Stomach (tissue), 9 donors: ENCODE measurements around the gene GPATCH2. TPM values are rescaled to one million over a fixed set of nuclear protein-coding genes. Genes with fewer than 3 reads are reported as not detected.

Source experiments
- DNase-seq, 2 donors: peaks; one replicate each; pipeline versions ENCODE4 v3.0.0 to v3.0.0-alpha.2; 2013 to 2019
- H3K27ac ChIP-seq, 5 donors: fragments of 200-600 bp in 4 of 5; sonication (generic) in 4 of 5; one replicate each; pipeline ENCODE4 v1.5.1; 2013 to 2019; ENCODE audit warnings: mild to moderate bottlenecking in 1 of 5, moderate library complexity in 1 of 5
- H3K27me3 ChIP-seq, 3 donors: fragments of 200-600 bp; sonication (generic); one replicate each; pipeline ENCODE4 v1.5.1; 2017 to 2019; ENCODE audit warnings: mixed run types in 1 of 3
- H3K36me3 ChIP-seq, 4 donors: fragments of 200-600 bp; sonication (generic); 1 replicate in 3 of 4; 2 replicates in 1 of 4; pipeline ENCODE4 v1.5.1; 2016 to 2019
- H3K4me1 ChIP-seq, 4 donors: fragments of 200-600 bp; sonication (generic); one replicate each; pipeline ENCODE4 v1.5.1; 2016 to 2019
- H3K4me3 ChIP-seq, 4 donors: fragments of 200-600 bp; sonication (generic) in 3 of 4; one replicate each; pipeline ENCODE4 v1.5.1; 2016 to 2019; ENCODE audit warnings: mild to moderate bottlenecking in 1 of 4
- H3K9me3 ChIP-seq, 4 donors: fragments of 200-600 bp; sonication (generic); one replicate each; pipeline ENCODE4 v1.5.1; 2016 to 2019
- EP300 ChIP-seq: sonication (generic); formaldehyde crosslinking; IDR thresholded peaks from one replicate; pipeline ENCODE4 v1.6.1; 2017; ENCODE audit warnings: antibody characterized with exemption
- POLR2A ChIP-seq, 4 donors: fragments of 450-650 bp; IDR thresholded peaks; one replicate each; pipeline ENCODE4 v1.6.1; 2016; ENCODE audit warnings: antibody characterized with exemption in 4 of 4, control low read depth in 2 of 4, mild to moderate bottlenecking in 1 of 4, moderate library complexity in 1 of 4
- POLR2AphosphoS5 ChIP-seq, 3 donors: sonication (generic); formaldehyde crosslinking; IDR thresholded peaks; one replicate each; pipeline ENCODE4 v1.6.1; 2016; ENCODE audit warnings: antibody characterized with exemption in 3 of 3
- WGBS, 5 donors: extraction: QIAGEN DNeasy Blood & Tissue Kit in 3 of 5; methylation state at CpG; one replicate each; pipeline versions ENCODE4 v1.1.5 to v1.1.7; 2013 to 2018; 5-methylcytosine and 5-hydroxymethylcytosine counted together
- intact Hi-C: fragments of 100-400 bp; cut with DNase I; formaldehyde crosslinking; loops from one replicate; pipeline ENCODE4 v1.15.1; 2023; ENCODE audit warnings: low total_unique reads
- polyA plus RNA-seq, 3 donors: library from polyadenylated mRNA; stranded (reverse); fragments of 200-250 nt; gene quantifications; one replicate each; pipeline ENCODE4 v1.2.3, GENCODE V29; 2013
- total RNA-seq, 5 donors: library from RNA; depleted of rRNA; stranded (reverse); fragments of >200 nt; gene quantifications; one replicate each; pipeline versions ENCODE4 v1.1.0 to v1.2.3, GENCODE V29; 2014 to 2016
- TF ChIP-seq, protein P1 (sequence below), 7 experiments: fragments of 450-650 bp in 4 of 7; fragments of 200-600 bp in 3 of 7; sonication (generic) in 3 of 7; IDR thresholded peaks; one replicate each; pipeline ENCODE4 v1.5.1; 2016 to 2019; ENCODE audit warnings: antibody characterized with exemption in 7 of 7, control low read depth in 2 of 7, mild to moderate bottlenecking in 1 of 7
- donor health status: healthy with polysubstance abuse.
- donor health status: Bipolar disorder and iron deficiency.
- donor health status: healthy.

GPATCH2 gene
- total and polyA plus RNA-seq, 8 donors, result 2.4 to 42.8 (median 13.4) TPM

DNA sequence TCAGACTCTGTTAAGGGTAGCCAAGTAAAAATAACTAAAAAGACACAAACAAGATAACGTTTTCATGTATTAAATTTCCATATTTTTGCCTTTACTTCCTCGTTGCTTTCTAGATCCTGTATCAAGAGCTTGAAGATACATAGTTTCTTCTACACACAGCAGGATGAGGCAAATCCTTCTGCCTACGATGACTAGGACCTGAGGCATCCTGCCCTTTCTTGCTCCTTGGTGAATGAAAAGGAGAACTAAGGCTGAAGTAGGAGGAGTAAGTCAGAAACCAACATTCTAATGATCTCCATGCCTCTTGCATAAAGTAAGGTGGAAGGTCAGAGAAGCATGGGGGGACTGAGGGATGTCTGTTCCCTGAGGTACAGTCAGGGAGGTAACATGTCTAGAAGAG, 102.6 kb downstream of the GPATCH2 start:
- H3K27ac ChIP-seq, result no peak overlapping the region
- H3K4me3 ChIP-seq, result no peak overlapping the region
- H3K27me3 ChIP-seq, result no peaks in the 10 kb centered on the region
- peaks cover 0 to 3% (median 0%) of the 10 kb centered on the region in 4 donors for H3K36me3 ChIP-seq
- no peak for DNase-seq
- peaks cover 0 to 13% (median 8%) of the 10 kb centered on the region in 4 donors for H3K4me1 ChIP-seq
- TF ChIP-seq POLR2AphosphoS5 (IDR thresholded peaks at IDR 0.05) (no peak), EP300 (no peak), POLR2A (IDR thresholded peaks at IDR 0.05) (no peak)
- TF ChIP-seq, protein P1, sequence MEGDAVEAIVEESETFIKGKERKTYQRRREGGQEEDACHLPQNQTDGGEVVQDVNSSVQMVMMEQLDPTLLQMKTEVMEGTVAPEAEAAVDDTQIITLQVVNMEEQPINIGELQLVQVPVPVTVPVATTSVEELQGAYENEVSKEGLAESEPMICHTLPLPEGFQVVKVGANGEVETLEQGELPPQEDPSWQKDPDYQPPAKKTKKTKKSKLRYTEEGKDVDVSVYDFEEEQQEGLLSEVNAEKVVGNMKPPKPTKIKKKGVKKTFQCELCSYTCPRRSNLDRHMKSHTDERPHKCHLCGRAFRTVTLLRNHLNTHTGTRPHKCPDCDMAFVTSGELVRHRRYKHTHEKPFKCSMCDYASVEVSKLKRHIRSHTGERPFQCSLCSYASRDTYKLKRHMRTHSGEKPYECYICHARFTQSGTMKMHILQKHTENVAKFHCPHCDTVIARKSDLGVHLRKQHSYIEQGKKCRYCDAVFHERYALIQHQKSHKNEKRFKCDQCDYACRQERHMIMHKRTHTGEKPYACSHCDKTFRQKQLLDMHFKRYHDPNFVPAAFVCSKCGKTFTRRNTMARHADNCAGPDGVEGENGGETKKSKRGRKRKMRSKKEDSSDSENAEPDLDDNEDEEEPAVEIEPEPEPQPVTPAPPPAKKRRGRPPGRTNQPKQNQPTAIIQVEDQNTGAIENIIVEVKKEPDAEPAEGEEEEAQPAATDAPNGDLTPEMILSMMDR (IDR thresholded peaks at IDR 0.05), result no peak
- H3K9me3 ChIP-seq, result no peaks in the 10 kb centered on the region
- 83 to 90% (median 89%) methylated on average over 3 of the region's 3 CpGs for WGBS, 5 donors
- intact Hi-C loops, result no loop called here

DNA sequence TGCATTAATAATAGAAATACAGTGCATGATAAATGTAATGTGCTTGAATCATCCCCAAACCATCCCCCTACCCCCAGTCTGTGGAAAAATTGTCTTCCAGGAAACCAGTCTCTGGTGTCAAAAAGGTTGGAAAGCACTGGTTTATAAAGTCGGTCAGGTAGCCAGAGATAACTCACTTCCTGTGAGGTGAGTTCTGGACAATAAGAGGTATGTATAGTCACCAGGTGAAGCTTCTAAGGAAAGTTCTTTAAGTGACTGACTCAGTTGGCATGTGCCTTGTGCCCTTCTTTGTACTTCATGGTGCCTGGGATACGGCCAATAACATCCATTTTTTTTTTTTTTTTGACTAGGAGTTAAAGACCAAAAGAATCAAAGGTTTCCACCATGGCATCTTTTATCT, 103.7 kb downstream of the GPATCH2 start:
- Histone ChIP-seq H3K9me3 (no peaks in the 10 kb centered on the region), H3K27ac (no peak overlapping the region), H3K27me3 (no peaks in the 10 kb centered on the region), H3K4me3 (no peak overlapping the region), H3K4me1 (peaks cover 0 to 13% (median 8%) of the 10 kb centered on the region in 4 donors), H3K36me3 (peaks cover 0 to 3% (median 0%) of the 10 kb centered on the region in 4 donors)
- intact Hi-C loops, result no loop called here
- DNase-seq, result no peak
- no peak for TF ChIP-seq POLR2AphosphoS5 (IDR thresholded peaks at IDR 0.05)
- TF ChIP-seq EP300, result no peak
- TF ChIP-seq, protein P1 (IDR thresholded peaks at IDR 0.05), result no peak
- TF ChIP-seq POLR2A (IDR thresholded peaks at IDR 0.05), result no peak
- 92 to 96% (median 95%) methylated on average over 2 of the region's 2 CpGs for WGBS, 5 donors

DNA sequence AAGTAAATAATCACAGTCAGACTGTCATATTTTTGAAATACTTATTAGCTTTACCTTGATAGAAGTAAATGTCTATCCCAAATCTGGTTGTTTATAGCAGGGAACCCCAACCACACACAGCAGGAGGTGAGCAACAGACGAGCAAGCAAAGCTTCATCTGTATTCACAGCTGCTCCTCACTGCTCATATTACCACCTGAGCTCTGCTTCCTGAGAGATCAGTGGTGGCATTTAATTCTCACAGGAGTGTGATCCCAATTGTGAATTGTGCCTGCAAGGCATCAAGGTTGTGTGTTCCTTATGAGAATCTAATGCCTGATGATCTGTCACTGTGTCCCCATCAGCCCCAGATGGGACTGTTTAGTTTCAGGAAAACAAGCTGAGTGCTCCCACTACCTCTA, 104.3 kb downstream of the GPATCH2 start:
- Histone ChIP-seq H3K27me3 (no peaks in the 10 kb centered on the region), H3K9me3 (no peaks in the 10 kb centered on the region), H3K4me3 (no peak overlapping the region), H3K27ac (no peak overlapping the region), H3K4me1 (peaks cover 0 to 13% (median 8%) of the 10 kb centered on the region in 4 donors), H3K36me3 (peaks cover 0 to 3% (median 0%) of the 10 kb centered on the region in 4 donors)
- no peak for DNase-seq
- TF ChIP-seq EP300, result no peak
- no peak for TF ChIP-seq POLR2A (IDR thresholded peaks at IDR 0.05)
- TF ChIP-seq POLR2AphosphoS5 (IDR thresholded peaks at IDR 0.05), result no peak
- TF ChIP-seq, protein P1 (IDR thresholded peaks at IDR 0.05), result no peak
- WGBS, 5 donors, result 91 to 100% (median 95%) methylated on average over 1 of the region's 1 CpG
- intact Hi-C loops, result no loop called here

DNA sequence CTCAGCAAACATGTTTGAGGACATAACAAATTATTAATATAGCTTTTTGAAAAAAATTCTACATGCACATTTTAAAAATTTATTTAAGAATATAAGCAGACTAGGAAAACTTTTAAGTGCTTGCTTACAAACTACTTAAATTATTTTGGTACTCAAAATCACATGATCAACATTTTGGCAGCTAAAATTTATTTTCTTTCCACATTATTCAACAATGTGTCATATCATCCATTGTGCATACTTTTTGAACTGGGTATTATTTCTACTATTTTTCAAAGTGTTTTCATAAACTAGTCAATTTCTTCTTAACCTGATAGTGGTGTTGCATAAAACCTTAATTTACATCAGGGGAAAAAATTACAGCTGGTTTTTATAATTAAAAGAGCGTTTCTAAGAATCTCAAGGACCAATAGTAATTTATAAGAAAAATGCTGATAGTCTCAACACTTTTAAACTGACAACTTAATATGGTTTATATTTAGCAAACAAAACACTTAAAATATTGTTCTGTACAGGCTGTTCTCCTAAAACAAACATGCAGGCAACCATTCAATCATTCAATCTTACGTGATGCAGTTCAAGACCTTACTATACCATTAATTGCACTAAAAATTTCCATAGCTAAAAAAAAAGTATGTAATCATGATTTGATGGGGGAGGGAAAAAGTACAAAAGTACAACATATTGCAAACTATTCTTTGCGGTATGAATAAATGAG, 105.0 kb downstream of the GPATCH2 start:
- DNase-seq, result no peak
- Histone ChIP-seq H3K4me1 (peaks cover 0 to 16% (median 9%) of the 10 kb centered on the region in 4 donors), H3K36me3 (peaks cover 0 to 3% (median 0%) of the 10 kb centered on the region in 4 donors), H3K4me3 (no peak overlapping the region), H3K9me3 (no peaks in the 10 kb centered on the region), H3K27me3 (no peaks in the 10 kb centered on the region), H3K27ac (no peak overlapping the region)
- TF ChIP-seq POLR2AphosphoS5 (IDR thresholded peaks at IDR 0.05) (no peak), EP300 (no peak), POLR2A (IDR thresholded peaks at IDR 0.05) (no peak)
- TF ChIP-seq, protein P1 (IDR thresholded peaks at IDR 0.05), result no peak
- 71 to 83% (median 77%) methylated on average over 3 of the region's 3 CpGs for WGBS, 5 donors
- intact Hi-C loops, result no loop called here
